Measurements from ENCODE around the gene MSH3. TPM values are rescaled to one million over a fixed set of nuclear protein-coding genes. Genes with fewer than 3 reads are reported as not detected.
"Not testable (repeated sequence)": the region's sequence is repeated elsewhere in the genome, so short reads cannot be mapped to it uniquely, and the experiment has no call there.

The MSH3 gene
- total RNA-seq, 1 experiment from 2014 or later = 32.5 TPM

DNA sequence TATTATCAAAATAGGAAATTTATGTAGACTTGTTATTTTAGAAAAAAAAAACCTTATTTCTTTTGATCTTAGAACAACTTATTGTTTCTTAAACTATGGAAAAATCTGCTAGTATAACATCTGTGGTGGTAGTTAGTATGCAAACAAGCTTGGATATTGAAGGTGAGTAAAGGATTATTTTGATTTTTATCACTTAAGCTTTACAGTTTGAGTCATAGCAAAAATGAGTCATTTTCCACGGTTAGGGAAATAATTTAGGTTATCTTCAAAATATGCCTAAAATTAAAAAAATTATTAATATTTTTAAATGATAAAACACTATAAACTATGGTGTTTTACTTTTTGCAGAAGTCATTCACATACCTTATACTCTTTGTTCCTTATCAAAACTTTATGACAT is 107.5 kb downstream of the MSH3 start:
- Histone ChIP-seq H3K4me3 (no peak overlapping the region), H3K9me3 (replicated peaks) (no peaks in the 10 kb centered on the region), H3K27ac (no peak overlapping the region), H3K36me3 (peaks cover 18% of the 10 kb centered on the region), H3K27me3 (no peaks in the 10 kb centered on the region), H3K4me1 (peaks cover 20% of the 10 kb centered on the region)
- DNase-seq = no peak

- Histone ChIP-seq H3K27me3 (no peaks in the 10 kb centered on the region), H3K27ac (no peak overlapping the region)
Measured at GRCh38 chr5:80762573-80762972, 108.1 kb downstream of the MSH3 start.

DNA sequence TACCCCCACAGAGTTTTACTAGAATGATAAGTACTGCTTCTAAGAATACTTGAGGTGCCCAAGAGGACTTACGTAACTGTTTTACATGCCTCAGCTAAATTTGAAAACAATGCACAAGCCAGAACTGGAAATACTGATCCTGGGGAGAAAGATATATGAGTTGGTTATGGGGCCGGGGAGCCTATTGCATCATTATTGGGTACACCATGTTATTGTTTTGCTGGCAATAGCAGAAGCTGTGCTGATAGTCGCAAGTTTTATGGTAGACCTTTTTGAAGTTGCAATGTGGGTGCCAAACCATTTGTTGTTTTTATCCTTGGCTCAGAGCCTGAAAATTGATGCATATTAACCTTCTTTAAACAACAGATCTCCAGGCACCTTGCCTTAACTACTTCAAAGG is 108.8 kb downstream of the MSH3 start:
- no peak for DNase-seq
- Histone ChIP-seq H3K36me3 (peaks cover 15% of the 10 kb centered on the region), H3K9me3 (replicated peaks) (no peaks in the 10 kb centered on the region), H3K4me3 (no peak overlapping the region), H3K27ac (no peak overlapping the region), H3K4me1 (peaks cover 13% of the 10 kb centered on the region; the same call in 1 of the 2 replicates), H3K27me3 (no peaks in the 10 kb centered on the region)

More at GRCh38 chr5:80762573-80762972, 108.1 kb downstream of the MSH3 start:
- peaks cover 14% of the 10 kb centered on the region for H3K4me1 ChIP-seq
- H3K9me3 ChIP-seq (replicated peaks) = no peaks in the 10 kb centered on the region
- DNase-seq = no peak
- H3K4me3 ChIP-seq = no peak overlapping the region
- peaks cover 18% of the 10 kb centered on the region for H3K36me3 ChIP-seq

DNA sequence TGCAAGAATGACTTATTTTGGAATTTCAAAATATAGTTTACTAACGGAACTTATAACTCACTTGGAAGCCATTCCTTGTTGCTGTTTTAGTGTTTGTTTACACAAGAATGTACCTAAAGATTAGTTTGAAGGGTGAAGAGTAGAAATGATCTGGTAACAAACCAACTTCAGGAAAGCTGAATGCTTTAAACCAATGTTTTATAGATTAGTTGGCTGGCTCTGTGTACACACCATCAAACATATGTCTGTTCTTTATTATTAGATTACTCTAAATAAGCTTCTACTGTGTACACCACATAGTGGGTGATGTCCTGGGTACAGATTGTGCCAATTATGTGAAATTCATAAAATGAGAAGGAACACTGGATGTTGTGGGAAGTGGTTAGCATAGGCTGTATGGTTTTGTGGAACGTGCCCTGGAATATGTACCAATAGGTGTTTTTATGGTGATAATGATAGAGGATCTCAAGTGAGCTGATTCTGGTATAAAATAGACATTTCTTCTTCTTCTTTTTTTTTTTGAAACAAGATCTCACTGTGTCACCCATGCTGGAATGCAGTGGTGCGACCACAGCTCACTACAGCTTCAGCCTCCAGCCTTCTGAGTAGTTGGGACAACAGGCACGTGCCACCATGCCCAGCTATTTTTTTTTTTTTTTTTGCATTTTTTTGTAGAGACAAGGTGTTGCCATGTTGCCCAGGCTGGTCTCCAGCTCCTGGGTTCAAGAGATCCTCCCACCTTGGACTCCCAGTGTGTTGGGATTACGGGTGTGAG is 109.6 kb downstream of the MSH3 start:
- Histone ChIP-seq H3K27ac (no peak overlapping the region), H3K36me3 (peaks cover 15% of the 10 kb centered on the region), H3K9me3 (replicated peaks) (no peaks in the 10 kb centered on the region), H3K4me3 (no peak overlapping the region), H3K27me3 (no peaks in the 10 kb centered on the region), H3K4me1 (peaks cover 13% of the 10 kb centered on the region; the same call in 1 of the 2 replicates)
- DNase-seq = peak; percentile 43 to 47

DNA sequence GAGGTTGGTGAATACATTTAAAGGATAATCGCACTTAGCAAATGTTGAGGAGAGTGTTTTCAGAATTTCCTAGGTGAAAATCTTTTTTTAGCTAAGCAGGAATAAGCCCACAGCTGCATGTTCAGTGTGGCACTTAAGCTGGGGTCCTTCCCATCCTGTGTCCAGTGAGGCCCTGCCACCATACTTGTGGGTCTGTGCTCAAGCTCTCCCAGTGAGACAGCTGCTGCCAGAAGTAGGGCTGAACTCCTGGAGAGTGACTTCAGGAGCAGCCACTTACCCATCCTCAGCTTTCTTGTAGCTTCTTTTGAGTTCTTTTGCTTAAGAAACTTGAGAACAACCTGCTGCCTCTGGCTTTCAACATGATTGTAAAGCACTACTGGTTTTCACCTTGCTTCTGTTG is 110.3 kb downstream of the MSH3 start:
- H3K4me1 ChIP-seq = peaks cover 13% of the 10 kb centered on the region; the same call in 1 of the 2 replicates
- H3K27ac ChIP-seq = no peak overlapping the region
- no peaks in the 10 kb centered on the region for H3K27me3 ChIP-seq
- DNase-seq = peak in 1 of 2 experiments; percentile 41
- no peaks in the 10 kb centered on the region for H3K9me3 ChIP-seq (replicated peaks)
- peaks cover 15% of the 10 kb centered on the region for H3K36me3 ChIP-seq
- no peak overlapping the region for H3K4me3 ChIP-seq

GRCh38 chr5:80777347-80778287 is 123.2 kb downstream of the MSH3 start:
- peaks cover 10% of the 10 kb centered on the region for H3K36me3 ChIP-seq
- DNase-seq = no peak
- H3K4me3 ChIP-seq = no peak overlapping the region
- no peaks in the 10 kb centered on the region for H3K9me3 ChIP-seq (replicated peaks)
- no peaks in the 10 kb centered on the region for H3K4me1 ChIP-seq
- H3K27ac ChIP-seq = no peak overlapping the region
- H3K27me3 ChIP-seq = no peaks in the 10 kb centered on the region

DNA sequence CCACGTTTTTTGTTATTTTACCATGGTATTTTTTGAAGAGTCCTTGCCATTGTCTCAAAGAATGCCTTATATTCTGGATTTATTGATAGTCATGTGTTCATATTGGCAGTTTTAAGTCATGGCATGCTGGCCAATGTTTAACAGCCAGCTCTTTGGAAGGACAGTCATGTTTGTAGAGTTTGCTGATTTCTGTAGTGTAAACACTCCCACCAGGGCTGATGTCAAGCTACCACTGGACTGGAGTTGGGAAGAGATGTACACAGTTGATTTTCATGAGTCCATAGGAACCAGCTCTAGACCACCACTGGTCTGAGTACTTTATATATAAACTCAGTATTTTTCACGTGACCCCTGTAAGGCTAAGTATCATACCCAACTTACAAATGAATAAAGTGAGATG is 125.6 kb downstream of the MSH3 start:
- H3K4me1 ChIP-seq = peaks cover 14% of the 10 kb centered on the region; the same call in 1 of the 2 replicates

DNA sequence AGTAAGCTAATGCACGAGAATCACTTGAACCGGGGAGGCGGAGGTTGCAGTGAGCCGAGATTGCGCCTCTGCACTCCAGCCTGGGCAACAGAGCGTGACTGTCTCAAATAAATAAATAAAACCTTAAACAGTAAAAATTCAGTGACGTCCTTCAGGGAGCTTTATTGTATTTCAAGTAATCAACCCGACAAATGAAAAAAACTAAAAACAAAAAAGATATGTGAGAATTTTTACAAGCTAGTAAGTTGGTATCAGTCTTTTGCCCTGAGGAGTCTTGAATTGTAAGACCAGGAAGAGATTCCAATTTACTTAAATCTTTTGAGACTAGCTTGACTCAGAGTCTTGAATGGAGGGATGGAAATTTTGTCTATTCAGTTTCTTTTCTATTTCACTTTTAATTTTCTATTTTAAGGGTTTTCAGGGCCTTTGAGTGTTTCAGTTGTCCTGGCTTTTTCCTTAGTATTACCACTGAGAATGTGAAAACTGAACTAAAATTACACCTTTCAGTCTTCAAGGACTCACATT is 126.4 kb downstream of the MSH3 start:
- Histone ChIP-seq H3K9me3 (replicated peaks) (no peaks in the 10 kb centered on the region), H3K27ac (no peak overlapping the region), H3K4me1 (peaks cover 15% of the 10 kb centered on the region; the same call in 1 of the 2 replicates), H3K27me3 (no peaks in the 10 kb centered on the region), H3K4me3 (no peak overlapping the region), H3K36me3 (peaks cover 15% of the 10 kb centered on the region)
- DNase-seq = no peak

More for the DNA sequence above, 125.6 kb downstream of the MSH3 start:
- Histone ChIP-seq H3K27ac (no peak overlapping the region), H3K27me3 (no peaks in the 10 kb centered on the region), H3K4me3 (no peak overlapping the region), H3K36me3 (peaks cover 12% of the 10 kb centered on the region), H3K9me3 (replicated peaks) (no peaks in the 10 kb centered on the region)
- DNase-seq = no peak

DNA sequence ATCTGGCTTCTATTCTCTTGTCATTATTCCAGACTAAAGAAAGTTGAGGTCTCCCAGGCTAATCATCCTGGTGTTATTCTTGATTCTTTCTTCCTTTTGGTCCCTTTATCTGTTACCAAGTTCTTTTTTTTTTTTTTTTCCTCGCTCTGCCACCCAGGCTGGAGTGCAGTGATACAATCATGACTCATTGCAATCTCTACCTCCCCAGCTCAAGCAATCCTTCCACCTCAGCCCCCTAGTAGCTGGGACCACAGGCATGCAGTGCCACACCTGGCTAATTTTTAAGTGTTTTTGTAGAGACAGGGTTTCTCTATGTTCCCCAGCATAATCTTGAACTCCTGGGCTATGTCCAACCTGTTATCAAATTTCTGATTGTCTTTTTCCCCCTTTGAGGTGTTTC is 126.9 kb downstream of the MSH3 start:
- H3K4me1 ChIP-seq = peaks cover 15% of the 10 kb centered on the region; the same call in 1 of the 2 replicates
- no peaks in the 10 kb centered on the region for H3K27me3 ChIP-seq
- H3K4me3 ChIP-seq = no peak overlapping the region
- H3K9me3 ChIP-seq (replicated peaks) = no peaks in the 10 kb centered on the region
- H3K27ac ChIP-seq = no peak overlapping the region
- DNase-seq = no peak
- H3K36me3 ChIP-seq = peaks cover 15% of the 10 kb centered on the region

DNA sequence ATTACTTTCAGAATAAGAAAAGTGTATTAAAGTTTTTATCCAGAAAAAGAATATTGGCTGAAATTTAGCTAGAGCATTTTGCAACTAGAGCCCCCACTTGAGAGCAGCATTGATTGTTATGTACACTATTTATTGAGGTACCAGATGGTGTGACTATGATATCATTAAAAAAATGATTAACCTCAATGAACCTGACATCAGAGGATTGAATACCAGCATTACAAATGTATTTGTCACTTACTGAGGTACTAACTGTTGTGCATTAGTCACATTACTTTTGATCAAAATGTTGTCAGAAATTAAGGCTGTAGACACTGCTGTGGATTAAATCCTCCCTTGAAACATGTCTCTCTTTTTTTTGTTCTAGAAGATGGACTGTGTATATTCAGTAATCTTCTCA is 128.2 kb downstream of the MSH3 start:
- no peak for DNase-seq
- Histone ChIP-seq H3K27ac (no peak overlapping the region), H3K4me1 (peaks cover 15% of the 10 kb centered on the region; the same call in 1 of the 2 replicates), H3K9me3 (replicated peaks) (no peaks in the 10 kb centered on the region), H3K27me3 (no peaks in the 10 kb centered on the region), H3K4me3 (no peak overlapping the region), H3K36me3 (peaks cover 15% of the 10 kb centered on the region)

DNA sequence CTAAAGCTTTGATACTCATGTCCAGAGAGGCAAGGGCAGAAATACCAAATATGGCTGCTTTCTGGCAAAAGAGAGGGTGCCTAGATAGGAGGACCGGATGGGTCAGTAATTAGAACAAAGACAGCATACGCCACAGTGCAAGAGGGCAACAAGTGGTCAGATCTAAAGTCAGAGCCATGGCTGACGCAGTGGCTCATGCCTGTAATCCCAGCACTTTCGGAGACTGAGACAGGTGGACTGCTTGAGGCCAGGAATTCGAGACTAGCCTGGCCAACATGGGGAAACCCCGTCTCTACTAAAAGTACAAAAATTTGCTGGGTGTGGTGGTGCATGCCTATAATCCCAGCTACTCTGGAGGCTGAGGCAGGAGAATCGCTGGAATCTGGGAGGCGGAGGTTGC is 129.3 kb downstream of the MSH3 start:
- peaks cover 15% of the 10 kb centered on the region; the same call in 1 of the 2 replicates for H3K4me1 ChIP-seq
- DNase-seq = peak in 1 of 2 experiments; percentile 22
- H3K9me3 ChIP-seq (replicated peaks); H3K4me3 ChIP-seq; H3K27me3 ChIP-seq: not testable (repeated sequence)
- peaks cover 15% of the 10 kb centered on the region for H3K36me3 ChIP-seq
- peak overlapping the region; percentile 6; the same call in 1 of the 2 replicates for H3K27ac ChIP-seq

DNA sequence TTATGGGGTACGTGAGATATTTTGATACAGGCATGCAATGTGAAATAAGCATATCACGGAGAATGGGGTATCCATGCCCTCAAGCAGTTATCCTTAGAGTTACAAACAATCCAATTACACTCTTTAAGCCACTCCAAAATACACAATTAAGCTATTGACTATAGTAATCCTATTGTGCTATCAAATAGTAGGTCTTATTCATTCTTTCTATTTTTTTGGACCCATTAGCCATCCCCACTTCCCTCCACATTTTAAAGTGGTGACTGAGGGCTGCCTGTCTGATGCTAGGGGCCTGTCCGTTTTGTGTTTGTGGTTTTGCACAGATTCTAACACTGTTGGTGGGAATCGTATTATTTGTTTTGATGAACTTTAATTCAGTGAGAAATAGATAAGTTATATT is 130.0 kb downstream of the MSH3 start:
- Histone ChIP-seq H3K27me3 (no peaks in the 10 kb centered on the region), H3K36me3 (peaks cover 12% of the 10 kb centered on the region), H3K4me1 (peaks cover 15% of the 10 kb centered on the region; the same call in 1 of the 2 replicates), H3K9me3 (replicated peaks) (no peaks in the 10 kb centered on the region), H3K4me3 (no peak overlapping the region), H3K27ac (no peak overlapping the region; the same call in 1 of the 2 replicates)
- peak in 1 of 2 experiments; percentile 39 for DNase-seq

- DNase-seq; H3K27me3 ChIP-seq; H3K9me3 ChIP-seq (replicated peaks); H3K27ac ChIP-seq; H3K4me1 ChIP-seq; H3K4me3 ChIP-seq: not testable (repeated sequence)
- H3K36me3 ChIP-seq = peaks cover 39% of the 10 kb centered on the region
Measured at GRCh38 chr5:80789319-80790016, 135.0 kb downstream of the MSH3 start.

DNA sequence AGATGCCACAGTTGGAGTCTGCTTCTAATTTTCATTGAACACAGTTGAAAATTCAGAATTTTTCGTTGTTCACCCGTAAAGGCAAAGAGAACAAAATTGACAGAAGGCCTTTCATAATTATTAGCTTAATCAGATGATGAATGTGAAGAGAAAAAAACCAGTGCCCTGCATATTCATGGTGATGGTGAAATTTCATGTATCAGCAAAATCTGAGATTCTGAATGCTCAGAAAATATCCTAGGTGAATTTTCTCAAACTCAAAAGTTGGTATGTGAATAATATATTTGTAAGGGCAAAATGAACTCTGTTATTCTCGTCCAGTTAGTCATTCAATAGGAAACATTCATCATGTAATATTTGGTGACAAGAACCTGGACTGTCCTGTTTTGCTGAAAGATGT is 136.2 kb downstream of the MSH3 start:
- Histone ChIP-seq H3K9me3 (replicated peaks) (no peaks in the 10 kb centered on the region; the same call in 1 of the 2 replicates), H3K36me3 (peaks cover 44% of the 10 kb centered on the region), H3K27ac (no peak overlapping the region), H3K27me3 (no peaks in the 10 kb centered on the region), H3K4me1 (no peaks in the 10 kb centered on the region), H3K4me3 (no peak overlapping the region)
- no peak for DNase-seq
